ENCODE data around the gene DCST1.

DCST1 gene

GRCh38 chr1:155001425-155001674, 32.3 kb upstream of the DCST1 start:
- no peak for DNase-seq

GRCh38 chr1:155001675-155002463, 31.8 kb upstream of the DCST1 start:
- peak; percentile 97 for DNase-seq

GRCh38 chr1:155002464-155003226, 31.0 kb upstream of the DCST1 start, which contains the start of gene ZBTB7B:
Gene ZBTB7B (plus strand): TSS chr1:155002802. CDS start chr1:155014661, 11,859 bp downstream.
- DNase-seq, result no peak

GRCh38 chr1:155003227-155003765, 30.3 kb upstream of the DCST1 start:
- DNase-seq, result no peak

GRCh38 chr1:155003766-155004351, 29.8 kb upstream of the DCST1 start:
- DNase-seq, result no peak

- no peak for DNase-seq
Observed at GRCh38 chr1:155004352-155005075, 29.1 kb upstream of the DCST1 start.

- no peak for DNase-seq
Observed at GRCh38 chr1:155005076-155006011, 28.3 kb upstream of the DCST1 start.

GRCh38 chr1:155006601-155007101, 27.0 kb upstream of the DCST1 start:
- DNase-seq, result no peak

- DNase-seq, result no peak
Observed at GRCh38 chr1:155007251-155007828, 26.3 kb upstream of the DCST1 start.

- no peak for DNase-seq
Observed at GRCh38 chr1:155008015-155008941, 25.3 kb upstream of the DCST1 start.

- no peak for DNase-seq
Observed at GRCh38 chr1:155009221-155009711, 24.4 kb upstream of the DCST1 start.

- DNase-seq, result no peak
Observed at GRCh38 chr1:155009742-155010141, 23.9 kb upstream of the DCST1 start.

GRCh38 chr1:155010211-155010918, 23.3 kb upstream of the DCST1 start:
- no peak for DNase-seq

- DNase-seq, result no peak
Observed at GRCh38 chr1:155011004-155011416, 22.6 kb upstream of the DCST1 start.

- no peak for DNase-seq
Observed at GRCh38 chr1:155011437-155012025, 22.1 kb upstream of the DCST1 start.

GRCh38 chr1:155012026-155012546, 21.5 kb upstream of the DCST1 start:
- DNase-seq, result no peak

GRCh38 chr1:155012776-155013602, 20.6 kb upstream of the DCST1 start:
- DNase-seq, result no peak

- DNase-seq, result peak; percentile 38
Observed at GRCh38 chr1:155013632-155014031, 20.0 kb upstream of the DCST1 start.

Measured in effector CD4-positive, alpha-beta T cell (primary cell).